H9 (cell line): ENCODE measurements around the gene MKRN2. TPM values are rescaled to one million over a fixed set of nuclear protein-coding genes. Genes with fewer than 3 reads are reported as not detected.

Experiments used
- DNase-seq: peaks from one replicate; pipeline ENCODE4 v3.0.0-alpha.2; 2017
- H2AFZ ChIP-seq: one replicate; pipeline ENCODE4 v1.6.1; 2013; ENCODE audit warnings: mild to moderate bottlenecking, low read length, control low read depth, moderate library complexity
- H2AK5ac ChIP-seq: 2 replicates; pipeline ENCODE4 v1.6.1; 2013; ENCODE audit warnings: low read length, control low read depth, mixed read lengths; ENCODE audit not compliant: insufficient read length
- H2BK120ac ChIP-seq: one replicate; pipeline ENCODE4 v1.6.1; 2013; ENCODE audit warnings: low read depth, mild to moderate bottlenecking, low read length, control low read depth, inconsistent platforms; ENCODE audit not compliant: poor library complexity, severe bottlenecking
- H2BK12ac ChIP-seq: 2 replicates; pipeline ENCODE4 v1.6.1; 2013; ENCODE audit warnings: low read length, control low read depth, mixed read lengths, low read depth; ENCODE audit not compliant: insufficient read length
- H2BK15ac ChIP-seq: 2 replicates; pipeline ENCODE4 v1.6.1; 2013; ENCODE audit warnings: low read depth, low read length, control low read depth
- H2BK20ac ChIP-seq: one replicate; pipeline ENCODE4 v1.6.1; 2013; ENCODE audit warnings: low read depth, mild to moderate bottlenecking, low read length, control low read depth, inconsistent platforms; ENCODE audit not compliant: poor library complexity, severe bottlenecking
- H2BK5ac ChIP-seq: 2 replicates; pipeline ENCODE4 v1.6.1; 2013; ENCODE audit warnings: low read length, control low read depth, mixed read lengths; ENCODE audit not compliant: insufficient read length
- H3K14ac ChIP-seq: 2 replicates; pipeline ENCODE4 v1.6.1; 2013; ENCODE audit warnings: low read length, control low read depth; ENCODE audit not compliant: insufficient read depth
- H3K18ac ChIP-seq: 2 replicates; pipeline ENCODE4 v1.6.1; 2013; ENCODE audit warnings: low read depth, mild to moderate bottlenecking, mixed read lengths, low read length, control low read depth; ENCODE audit not compliant: insufficient read length
- H3K23ac ChIP-seq: 2 replicates; pipeline ENCODE4 v1.6.1; 2013; ENCODE audit warnings: low read length, control low read depth, mixed read lengths, low read depth; ENCODE audit not compliant: insufficient read length
- H3K23me2 ChIP-seq: 2 replicates; pipeline ENCODE4 v1.6.1; 2013; ENCODE audit warnings: low read depth, mild to moderate bottlenecking, mixed read lengths, low read length, control low read depth; ENCODE audit not compliant: insufficient read length, poor library complexity, severe bottlenecking
- H3K27ac ChIP-seq: 2 replicates; pipeline ENCODE4 v1.5.1; 2013; ENCODE audit warnings: low read length, control low read depth, mixed read lengths, low read depth; ENCODE audit not compliant: insufficient read length
- H3K27me3 ChIP-seq: 2 replicates; pipeline ENCODE4 v1.6.1; 2013; ENCODE audit warnings: low read length, control low read depth, inconsistent platforms; ENCODE audit not compliant: insufficient read depth
- H3K4ac ChIP-seq: 2 replicates; pipeline ENCODE4 v1.6.1; 2013; ENCODE audit warnings: low read depth, mild to moderate bottlenecking, control low read depth, inconsistent platforms, low read length, moderate library complexity
- H3K4me1 ChIP-seq: 2 replicates; pipeline ENCODE4 v1.6.1; 2013; ENCODE audit warnings: low read length, control low read depth, inconsistent platforms; ENCODE audit not compliant: insufficient read depth
- H3K4me2 ChIP-seq: 2 replicates; pipeline ENCODE4 v1.6.1; 2013; ENCODE audit warnings: low read length, control low read depth, mixed read lengths; ENCODE audit not compliant: insufficient read length, insufficient read depth
- H3K56ac ChIP-seq: 2 replicates; pipeline ENCODE4 v1.6.1; 2013; ENCODE audit warnings: low read depth, mild to moderate bottlenecking, mixed read lengths, low read length, control low read depth; ENCODE audit not compliant: insufficient read length
- H3K79me1 ChIP-seq: 2 replicates; pipeline ENCODE4 v1.6.1; 2013; ENCODE audit warnings: low read depth, mild to moderate bottlenecking, moderate library complexity, low read length, control low read depth, inconsistent platforms; ENCODE audit not compliant: insufficient read depth, poor library complexity, severe bottlenecking
- H3K79me2 ChIP-seq: 2 replicates; pipeline ENCODE4 v1.6.1; 2013; ENCODE audit warnings: low read length, control low read depth, inconsistent platforms; ENCODE audit not compliant: insufficient read depth
- H3K9ac ChIP-seq: 2 replicates; pipeline ENCODE4 v1.6.1; 2013; ENCODE audit warnings: low read length, control low read depth, mixed read lengths; ENCODE audit not compliant: insufficient read length; ENCODE audit errors: extremely low read depth
- H3K9me3 ChIP-seq: one replicate; pipeline ENCODE4 v1.6.1; 2013; ENCODE audit warnings: low read depth, low read length, inconsistent platforms; ENCODE audit not compliant: control insufficient read depth
- H3T11ph ChIP-seq: one replicate; pipeline ENCODE4 v1.6.1; 2013; ENCODE audit warnings: mild to moderate bottlenecking, low read length, control low read depth, inconsistent platforms
- H4K20me1 ChIP-seq: one replicate; pipeline ENCODE4 v1.6.1; 2013; ENCODE audit not compliant: control insufficient read depth, insufficient read length, insufficient read depth
- H4K5ac ChIP-seq: 2 replicates; pipeline ENCODE4 v1.6.1; 2013; ENCODE audit warnings: low read depth, mild to moderate bottlenecking, mixed read lengths, low read length, control low read depth; ENCODE audit not compliant: insufficient read length
- H4K8ac ChIP-seq: replicated peaks from 2 replicates; pipeline ENCODE4 v1.6.1; 2013; ENCODE audit warnings: low read length, control low read depth, mixed read lengths, low read depth; ENCODE audit not compliant: insufficient read length
- H4K91ac ChIP-seq: 2 replicates; pipeline ENCODE4 v1.6.1; 2013; ENCODE audit warnings: low read depth, mild to moderate bottlenecking, moderate library complexity, mixed read lengths, low read length, control low read depth; ENCODE audit not compliant: insufficient read length
- H3K27ac Mint-ChIP-seq, 3 experiments: 2 replicates in 2 of 3; 3 replicates in 1 of 3; pipeline ENCODE4 v1.8.0; 2020 to 2021; ENCODE audit warnings: mixed read lengths in 3 of 3, mild to moderate bottlenecking in 1 of 3, moderate library complexity in 1 of 3
- H3K27me3 Mint-ChIP-seq: 2 replicates; pipeline ENCODE4 v1.8.0; 2021; ENCODE audit warnings: low read depth, mild to moderate bottlenecking, moderate library complexity, mixed read lengths
- H3K36me3 Mint-ChIP-seq, 3 experiments: 2 replicates in 2 of 3; 3 replicates in 1 of 3; pipeline ENCODE4 v1.8.0; 2020 to 2021; ENCODE audit warnings: low read depth in 3 of 3, mixed read lengths in 3 of 3; ENCODE audit not compliant: insufficient read depth in 1 of 3
- H3K4me1 Mint-ChIP-seq, 2 experiments: 2 replicates each; pipeline ENCODE4 v1.8.0; 2020; ENCODE audit warnings: mixed read lengths in 2 of 2
- H3K4me3 Mint-ChIP-seq, 2 experiments: 2 replicates in 1 of 2; 3 replicates in 1 of 2; pipeline ENCODE4 v1.8.0; 2020 to 2021; ENCODE audit warnings: mild to moderate bottlenecking in 2 of 2, mixed read lengths in 2 of 2, moderate library complexity in 1 of 2
- H3K9me3 Mint-ChIP-seq, 2 experiments: 2 replicates in 1 of 2; 3 replicates in 1 of 2; pipeline ENCODE4 v1.8.0; 2020; ENCODE audit warnings: mild to moderate bottlenecking in 2 of 2, mixed read lengths in 2 of 2, moderate library complexity in 1 of 2
- WGBS: extraction: QIAGEN DNeasy Blood & Tissue Kit; methylation state at CpG from one replicate; pipeline ENCODE4 v1.1.7; 2013; ENCODE audit warnings: missing lambda C conversion rate, low lambda C conversion rate, mixed read lengths; ENCODE audit not compliant: insufficient read length; ENCODE audit errors: extremely low coverage; 5-methylcytosine and 5-hydroxymethylcytosine counted together
- total RNA-seq: library from RNA; stranded (reverse); gene quantifications from 2 replicates; pipeline ENCODE4 v1.2.1, GENCODE V29; 2021
- TF ChIP-seq, protein P1 (sequence below): fragments of 200-600 bp; sonication (generic); conservative IDR thresholded peaks from 3 replicates; pipeline ENCODE4 v1.8.0; 2021; ENCODE audit warnings: antibody characterized with exemption, mild to moderate bottlenecking

Gene MKRN2
- total RNA-seq, 1 experiment from 2014 or later, result 18.1 TPM

DNA sequence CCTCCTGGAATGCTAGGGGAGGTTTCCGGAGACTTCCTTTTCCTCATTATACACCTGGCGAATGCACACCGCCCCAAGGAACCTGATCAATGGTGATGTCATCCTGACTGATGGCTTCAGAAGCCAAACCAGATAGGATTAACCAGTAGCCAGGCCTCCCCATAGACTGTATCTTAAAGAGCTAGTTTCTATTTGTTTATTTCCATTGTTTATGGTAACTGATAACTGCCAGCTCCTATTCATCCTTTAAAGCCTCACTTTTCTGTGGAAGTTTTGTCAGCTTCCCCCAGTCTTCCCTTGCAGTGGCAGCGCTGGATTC lies 11.5 kb upstream of the MKRN2 start, which contains the start of gene MKRN2OS:
Gene MKRN2OS (minus strand): TSS at position 27 of the 319 bp plus-strand sequence. CDS start 35 bp downstream, outside the sequence.
- no peaks in the 10 kb centered on the region for H3K36me3 Mint-ChIP-seq
- no peak within 1 kb of the TSS for H4K5ac ChIP-seq
- H4K20me1 ChIP-seq, result no peaks in the 10 kb centered on the region
- H3K9ac ChIP-seq, result no peak within 1 kb of the TSS
- H2BK5ac ChIP-seq, result no peak within 1 kb of the TSS
- no peak within 1 kb of the TSS for H3K23ac ChIP-seq
- H3K4me3 Mint-ChIP-seq, result peak within 1 kb of the TSS in 1 of 2 experiments; percentile 46; a peak in 2 of 5 replicates
- no peak within 1 kb of the TSS for H4K8ac ChIP-seq
- H3K79me1 ChIP-seq, result no peaks in the 10 kb centered on the region
- peak within 1 kb of the TSS; percentile 8 to 60 (median 49); a peak in 3 of 7 replicates for H3K27ac Mint-ChIP-seq
- H3K27me3 Mint-ChIP-seq, result 0 out of 2 replicates have a peak, but pooled peaks cover 3% of the 10 kb centered on the region
- no peaks in the 10 kb centered on the region for H3K79me2 ChIP-seq
- no peak within 1 kb of the TSS for H2BK120ac ChIP-seq
- no peak within 1 kb of the TSS for H2AFZ ChIP-seq
- no peaks in the 10 kb centered on the region for H3K27me3 ChIP-seq
- H3K4me1 Mint-ChIP-seq, result peaks cover 19 to 20% of the 10 kb centered on the region in 2 experiments
- WGBS, result no CpG with 5 or more reads among the region's 4 CpGs
- peak within 1 kb of the TSS; percentile 13 for H3K4me2 ChIP-seq
- H3K9me3 Mint-ChIP-seq, result no peaks in the 10 kb centered on the region
- no peaks in the 10 kb centered on the region for H3K4me1 ChIP-seq
- H2BK15ac ChIP-seq, result no peak within 1 kb of the TSS
- no peak within 1 kb of the TSS for H3K18ac ChIP-seq
- H2BK12ac ChIP-seq, result no peak within 1 kb of the TSS
- no peak within 1 kb of the TSS for H3K4ac ChIP-seq
- H2AK5ac ChIP-seq, result no peak within 1 kb of the TSS
- DNase-seq, result no peak
- no peak within 1 kb of the TSS for H3K27ac ChIP-seq
- H3K56ac ChIP-seq, result no peak within 1 kb of the TSS
- H2BK20ac ChIP-seq, result no peak within 1 kb of the TSS
- TF ChIP-seq, protein P1, sequence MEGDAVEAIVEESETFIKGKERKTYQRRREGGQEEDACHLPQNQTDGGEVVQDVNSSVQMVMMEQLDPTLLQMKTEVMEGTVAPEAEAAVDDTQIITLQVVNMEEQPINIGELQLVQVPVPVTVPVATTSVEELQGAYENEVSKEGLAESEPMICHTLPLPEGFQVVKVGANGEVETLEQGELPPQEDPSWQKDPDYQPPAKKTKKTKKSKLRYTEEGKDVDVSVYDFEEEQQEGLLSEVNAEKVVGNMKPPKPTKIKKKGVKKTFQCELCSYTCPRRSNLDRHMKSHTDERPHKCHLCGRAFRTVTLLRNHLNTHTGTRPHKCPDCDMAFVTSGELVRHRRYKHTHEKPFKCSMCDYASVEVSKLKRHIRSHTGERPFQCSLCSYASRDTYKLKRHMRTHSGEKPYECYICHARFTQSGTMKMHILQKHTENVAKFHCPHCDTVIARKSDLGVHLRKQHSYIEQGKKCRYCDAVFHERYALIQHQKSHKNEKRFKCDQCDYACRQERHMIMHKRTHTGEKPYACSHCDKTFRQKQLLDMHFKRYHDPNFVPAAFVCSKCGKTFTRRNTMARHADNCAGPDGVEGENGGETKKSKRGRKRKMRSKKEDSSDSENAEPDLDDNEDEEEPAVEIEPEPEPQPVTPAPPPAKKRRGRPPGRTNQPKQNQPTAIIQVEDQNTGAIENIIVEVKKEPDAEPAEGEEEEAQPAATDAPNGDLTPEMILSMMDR, result no peak
- no peak within 1 kb of the TSS for H4K91ac ChIP-seq
- H3K23me2 ChIP-seq, result no peaks in the 10 kb centered on the region
- no peak within 1 kb of the TSS for H3T11ph ChIP-seq
- no peak within 1 kb of the TSS for H3K14ac ChIP-seq
- no peaks in the 10 kb centered on the region for H3K9me3 ChIP-seq
